Fibroblast of mammary gland (primary cell): ENCODE data around the gene NXPH3.

ENCODE experiments used
- DNase-seq: peaks from one replicate; pipeline ENCODE4 v3.0.0-alpha.2; 2010; ENCODE audit warnings: low read depth
- H3K4me3 ChIP-seq: 2 replicates; pipeline ENCODE4 v1.5.1; 2011; ENCODE audit warnings: low read depth, mild to moderate bottlenecking, low read length, moderate library complexity; ENCODE audit not compliant: control insufficient read depth
- TF ChIP-seq, protein P1 (sequence below): conservative IDR thresholded peaks from 2 replicates; pipeline ENCODE4 v1.5.1; 2011; ENCODE audit warnings: low read depth, low read length, inconsistent platforms; ENCODE audit not compliant: control insufficient read depth, insufficient read depth

NXPH3 gene

DNA sequence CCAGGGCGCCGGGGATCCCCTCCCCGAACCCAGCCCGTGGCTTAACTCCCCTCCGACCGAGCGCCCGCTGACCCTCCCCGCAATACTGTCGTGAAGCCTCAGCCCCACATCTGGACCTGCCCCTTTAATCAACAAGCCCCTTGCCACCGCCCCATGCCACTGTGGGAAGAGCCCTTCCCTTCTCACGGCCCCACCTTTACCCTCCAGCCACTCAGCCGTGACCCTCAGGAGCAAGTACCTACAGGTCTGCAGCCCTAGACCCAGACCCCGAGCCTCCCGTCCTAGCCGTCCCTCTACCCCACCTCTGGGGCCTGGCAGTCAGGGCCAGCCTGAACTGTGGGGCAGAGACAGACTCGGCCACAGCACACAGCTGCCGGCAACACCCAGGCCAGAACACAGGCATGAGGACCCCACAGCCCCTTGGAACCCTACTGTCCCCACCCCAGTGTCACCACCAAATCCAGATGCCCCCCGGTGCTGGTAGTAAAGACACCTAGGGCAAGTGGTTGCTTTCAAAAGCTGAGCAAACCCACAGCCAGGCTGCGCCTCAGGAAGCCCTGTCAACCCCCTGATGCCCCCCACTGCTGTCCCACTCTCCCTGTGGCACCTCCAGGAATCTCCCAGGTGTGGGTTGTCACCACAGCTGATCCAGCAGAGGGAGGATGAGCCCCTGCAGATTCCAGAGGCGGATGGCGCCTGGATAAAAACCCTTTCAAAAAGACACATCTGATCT, 1.4 kb downstream of the NXPH3 start:
- no peak for DNase-seq
- H3K4me3 ChIP-seq = peak overlapping the region; percentile 55
- TF ChIP-seq, protein P1, sequence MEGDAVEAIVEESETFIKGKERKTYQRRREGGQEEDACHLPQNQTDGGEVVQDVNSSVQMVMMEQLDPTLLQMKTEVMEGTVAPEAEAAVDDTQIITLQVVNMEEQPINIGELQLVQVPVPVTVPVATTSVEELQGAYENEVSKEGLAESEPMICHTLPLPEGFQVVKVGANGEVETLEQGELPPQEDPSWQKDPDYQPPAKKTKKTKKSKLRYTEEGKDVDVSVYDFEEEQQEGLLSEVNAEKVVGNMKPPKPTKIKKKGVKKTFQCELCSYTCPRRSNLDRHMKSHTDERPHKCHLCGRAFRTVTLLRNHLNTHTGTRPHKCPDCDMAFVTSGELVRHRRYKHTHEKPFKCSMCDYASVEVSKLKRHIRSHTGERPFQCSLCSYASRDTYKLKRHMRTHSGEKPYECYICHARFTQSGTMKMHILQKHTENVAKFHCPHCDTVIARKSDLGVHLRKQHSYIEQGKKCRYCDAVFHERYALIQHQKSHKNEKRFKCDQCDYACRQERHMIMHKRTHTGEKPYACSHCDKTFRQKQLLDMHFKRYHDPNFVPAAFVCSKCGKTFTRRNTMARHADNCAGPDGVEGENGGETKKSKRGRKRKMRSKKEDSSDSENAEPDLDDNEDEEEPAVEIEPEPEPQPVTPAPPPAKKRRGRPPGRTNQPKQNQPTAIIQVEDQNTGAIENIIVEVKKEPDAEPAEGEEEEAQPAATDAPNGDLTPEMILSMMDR = no peak

DNA sequence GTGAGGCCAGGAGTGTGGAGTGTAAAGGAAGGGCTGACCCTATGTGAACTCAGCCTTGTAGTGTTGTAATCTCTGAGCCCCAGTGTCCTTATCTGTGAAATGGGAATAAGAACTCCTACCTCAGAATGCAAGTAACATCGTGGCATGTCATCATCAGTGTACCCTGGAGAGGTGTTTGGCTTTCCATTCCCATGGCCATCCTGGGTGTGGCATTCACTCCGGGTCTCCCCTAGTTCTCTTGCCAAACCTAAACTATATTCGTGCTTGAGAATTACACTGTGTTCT, 1.9 kb downstream of the NXPH3 start:
- TF ChIP-seq, protein P1 = no peak
- no peak overlapping the region for H3K4me3 ChIP-seq
- no peak for DNase-seq

DNA sequence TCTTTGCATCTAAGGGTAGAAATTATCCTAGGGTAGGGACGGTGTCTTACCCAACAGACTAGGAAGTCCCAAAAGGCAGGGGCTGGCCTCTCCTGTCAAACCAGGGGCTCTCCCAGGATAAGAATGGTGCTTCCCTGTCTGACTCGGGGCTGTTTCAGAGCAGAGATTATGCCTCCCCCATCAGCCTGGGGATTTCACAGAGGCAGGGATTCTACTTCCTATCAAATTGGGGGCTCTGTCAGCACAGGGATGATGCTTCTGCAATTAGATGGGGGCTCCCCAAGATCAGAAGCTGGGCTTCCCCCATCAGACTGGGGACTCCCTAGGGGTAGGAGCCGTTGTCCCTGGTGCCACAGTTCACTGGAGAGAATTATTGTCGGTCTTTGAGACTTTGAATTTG, 2.3 kb downstream of the NXPH3 start:
- TF ChIP-seq, protein P1 = no peak

DNA sequence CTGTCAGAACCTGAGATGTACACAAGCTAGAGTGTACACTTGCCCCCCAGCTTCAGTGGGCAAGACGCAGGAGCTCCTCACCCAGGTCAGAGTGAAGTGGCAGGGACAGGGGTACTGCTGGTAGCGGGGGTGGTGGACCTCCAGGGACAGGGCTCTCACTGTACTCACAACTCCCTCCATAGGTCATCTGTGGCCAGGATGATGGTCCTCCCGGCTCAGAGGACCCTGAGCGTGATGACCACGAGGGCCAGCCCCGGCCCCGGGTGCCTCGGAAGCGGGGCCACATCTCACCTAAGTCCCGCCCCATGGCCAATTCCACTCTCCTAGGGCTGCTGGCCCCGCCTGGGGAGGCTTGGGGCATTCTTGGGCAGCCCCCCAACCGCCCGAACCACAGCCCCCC, 2.7 kb downstream of the NXPH3 start:
- no peak overlapping the region for H3K4me3 ChIP-seq
- no peak for DNase-seq
- TF ChIP-seq, protein P1 = no peak

More for the DNA sequence above, 2.3 kb downstream of the NXPH3 start:
- H3K4me3 ChIP-seq = no peak overlapping the region
- DNase-seq = no peak

DNA sequence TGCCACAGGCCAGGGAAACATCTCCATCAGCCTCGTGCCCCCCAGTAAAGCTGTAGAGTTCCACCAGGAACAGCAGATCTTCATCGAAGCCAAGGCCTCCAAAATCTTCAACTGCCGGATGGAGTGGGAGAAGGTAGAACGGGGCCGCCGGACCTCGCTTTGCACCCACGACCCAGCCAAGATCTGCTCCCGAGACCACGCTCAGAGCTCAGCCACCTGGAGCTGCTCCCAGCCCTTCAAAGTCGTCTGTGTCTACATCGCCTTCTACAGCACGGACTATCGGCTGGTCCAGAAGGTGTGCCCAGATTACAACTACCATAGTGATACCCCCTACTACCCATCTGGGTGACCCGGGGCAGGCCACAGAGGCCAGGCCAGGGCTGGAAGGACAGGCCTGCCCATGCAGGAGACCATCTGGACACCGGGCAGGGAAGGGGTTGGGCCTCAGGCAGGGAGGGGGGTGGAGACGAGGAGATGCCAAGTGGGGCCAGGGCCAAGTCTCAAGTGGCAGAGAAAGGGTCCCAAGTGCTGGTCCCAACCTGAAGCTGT, 3.4 kb downstream of the NXPH3 start:
- H3K4me3 ChIP-seq = no peak overlapping the region
- no peak for DNase-seq
- TF ChIP-seq, protein P1 = no peak

DNA sequence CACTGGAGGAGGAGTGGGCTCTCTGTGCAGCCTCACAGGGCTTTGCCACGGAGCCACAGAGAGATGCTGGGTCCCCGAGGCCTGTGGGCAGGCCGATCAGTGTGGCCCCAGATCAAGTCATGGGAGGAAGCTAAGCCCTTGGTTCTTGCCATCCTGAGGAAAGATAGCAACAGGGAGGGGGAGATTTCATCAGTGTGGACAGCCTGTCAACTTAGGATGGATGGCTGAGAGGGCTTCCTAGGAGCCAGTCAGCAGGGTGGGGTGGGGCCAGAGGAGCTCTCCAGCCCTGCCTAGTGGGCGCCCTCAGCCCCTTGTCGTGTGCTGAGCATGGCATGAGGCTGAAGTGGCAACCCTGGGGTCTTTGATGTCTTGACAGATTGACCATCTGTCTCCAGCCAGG, 3.9 kb downstream of the NXPH3 start:
- TF ChIP-seq, protein P1 = no peak
- DNase-seq = no peak
- no peak overlapping the region for H3K4me3 ChIP-seq
